Thyroid gland (tissue), 4 donors: ENCODE data around the gene FAM120B.

Experiments
- CTCF ChIP-seq, 6 experiments: fragments of 200-600 bp in 3 of 6; fragments of 450-650 bp in 3 of 6; sonication (generic) in 3 of 6; IDR thresholded peaks; one replicate each; pipeline ENCODE4 v1.5.1; 2016 to 2019; ENCODE audit warnings: antibody characterized with exemption in 6 of 6, mild to moderate bottlenecking in 2 of 6, inconsistent platforms in 1 of 6, moderate library complexity in 1 of 6
- POLR2A ChIP-seq, 2 donors: fragments of 450-650 bp; IDR thresholded peaks; one replicate each; pipeline ENCODE4 v1.6.1; 2017; ENCODE audit warnings: antibody characterized with exemption in 2 of 2, mild to moderate bottlenecking in 2 of 2, moderate library complexity in 1 of 2

GRCh38 chr6:170357812-170358211 is 51.3 kb downstream of the FAM120B start:
- TF ChIP-seq POLR2A (IDR thresholded peaks at IDR 0.05) (no peak), CTCF (IDR thresholded peaks at IDR 0.05) (no peak)
